Gastrocnemius medialis (tissue), 4 donors: Measurements from ENCODE around the gene GNG10. TPM values are rescaled to one million over a fixed set of nuclear protein-coding genes. Genes with fewer than 3 reads are reported as not detected.

Experiments
- ATAC-seq, 2 donors: fragments of 150-250 bp; one replicate each; pipeline ENCODE4 v1.9.1; 2016
- DNase-seq, 2 donors: peaks; one replicate each; pipeline ENCODE4 v3.0.0-alpha.2; 2019
- H3K27ac ChIP-seq, 4 donors: fragments of 200-600 bp; sonication (generic); 1 replicate in 1 of 4; 2 replicates in 3 of 4; pipeline ENCODE4 v1.5.1; 2016 to 2018; ENCODE audit warnings: mild to moderate bottlenecking in 2 of 4, moderate library complexity in 1 of 4
- H3K27me3 ChIP-seq, 3 donors: fragments of 200-600 bp; sonication (generic) in 2 of 3; 1 replicate in 1 of 3; 2 replicates in 2 of 3; pipeline versions ENCODE4 v1.5.1 to v1.6.0; 2016 to 2019; ENCODE audit warnings: mild to moderate bottlenecking in 1 of 3, moderate library complexity in 1 of 3
- H3K36me3 ChIP-seq, 2 donors: fragments of 200-600 bp; sonication (generic) in 1 of 2; one replicate each; pipeline ENCODE4 v1.5.1; 2017 to 2018
- H3K4me1 ChIP-seq, 2 donors: fragments of 200-600 bp; sonication (generic) in 1 of 2; one replicate each; pipeline ENCODE4 v1.5.1; 2016 to 2017; ENCODE audit warnings: mild to moderate bottlenecking in 2 of 2
- H3K4me3 ChIP-seq, 4 donors: fragments of 200-600 bp; sonication (generic) in 3 of 4; 1 replicate in 1 of 4; 2 replicates in 3 of 4; pipeline ENCODE4 v1.5.1; 2016 to 2019; ENCODE audit warnings: mild to moderate bottlenecking in 2 of 4
- H3K9me3 ChIP-seq, 3 donors: fragments of 200-600 bp; sonication (generic) in 2 of 3; 1 replicate in 1 of 3; 2 replicates in 2 of 3; pipeline ENCODE4 v1.5.1; 2016 to 2019
- POLR2A ChIP-seq, 2 donors: fragments of 450-650 bp; IDR thresholded peaks; one replicate each; pipeline ENCODE4 v1.6.1; 2017; ENCODE audit warnings: antibody characterized with exemption in 2 of 2, mild to moderate bottlenecking in 2 of 2, moderate library complexity in 2 of 2
- in situ Hi-C, 4 donors: fragments of 200-750 bp; cut with MboI; loops; one replicate each; pipeline versions ENCODE4 v1.15.0 to v1.8.0; 2017; ENCODE audit warnings: low sequenced_read_pairs in 4 of 4
- intact Hi-C: fragments of 100-400 bp; cut with DNase I; formaldehyde crosslinking; loops from one replicate; pipeline ENCODE4 v1.15.1; 2023; ENCODE audit warnings: low total_unique reads
- total RNA-seq, 4 donors: library from RNA; depleted of rRNA; stranded (reverse); fragments of >200 nt; gene quantifications; one replicate each; pipeline versions ENCODE4 v1.1.0 to v1.2.3, GENCODE V29; 2016
- TF ChIP-seq, protein P1 (sequence below), 5 experiments: fragments of 450-650 bp in 3 of 5; fragments of 200-600 bp in 2 of 5; sonication (generic) in 2 of 5; IDR thresholded peaks in 4 of 5; conservative IDR thresholded peaks in 1 of 5; 1 replicate in 4 of 5; 2 replicates in 1 of 5; pipeline ENCODE4 v1.5.1; 2016 to 2019; ENCODE audit warnings: antibody characterized with exemption in 5 of 5, mild to moderate bottlenecking in 3 of 5, moderate library complexity in 3 of 5

Gene GNG10
- total RNA-seq, 4 donors from 2014 or later = 14.9 to 27.2 (median 18.3) TPM

GRCh38 chr9:111645806-111646205, 15.6 kb upstream of the GNG10 start:
- in situ Hi-C loops = loop anchor here in 2 of 4 donors (25.0 kb wide), 2 partner anchors 91 to 1566 kb away; partner anchors contain the start of genes FKBP15 (in 1 of the 2) and SLC31A1 (in 1 of the 2)
- H3K4me3 ChIP-seq = no peak overlapping the region
- intact Hi-C loops = no loop called here

DNA sequence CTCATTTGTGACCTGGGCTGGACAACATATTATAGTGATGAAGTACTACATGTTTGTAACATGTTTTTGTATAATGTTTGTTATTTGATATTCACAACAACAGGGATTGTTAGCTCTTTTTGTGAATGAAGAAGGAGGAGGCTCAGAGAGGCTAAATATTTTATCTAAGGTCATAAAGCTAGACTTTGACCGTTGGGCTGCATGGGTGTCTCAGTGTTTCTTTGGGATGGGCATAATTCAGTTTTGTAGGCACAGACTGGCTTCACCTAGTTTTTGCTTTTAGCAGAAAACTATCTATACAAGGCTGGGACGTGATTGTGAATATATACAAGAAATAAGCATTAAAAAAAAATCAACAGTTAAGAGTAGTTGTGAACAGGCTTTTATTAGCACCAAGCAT, 15.0 kb upstream of the GNG10 start:
- in situ Hi-C loops (loop anchor here in 2 of 4 donors (25.0 kb wide), 2 partner anchors 91 to 1566 kb away; partner anchors contain the start of genes FKBP15 (in 1 of the 2) and SLC31A1 (in 1 of the 2)), intact Hi-C loops (no loop called here)
- no peak overlapping the region for H3K4me3 ChIP-seq
- DNase-seq (no peak), ATAC-seq (no peak)
- H3K27me3 ChIP-seq = no peaks in the 10 kb centered on the region
- peaks cover 3 to 30% of the 10 kb centered on the region in 2 donors for H3K36me3 ChIP-seq
- no peaks in the 10 kb centered on the region for H3K9me3 ChIP-seq
- no peak overlapping the region for H3K27ac ChIP-seq
- no peaks in the 10 kb centered on the region for H3K4me1 ChIP-seq
- TF ChIP-seq, protein P1, sequence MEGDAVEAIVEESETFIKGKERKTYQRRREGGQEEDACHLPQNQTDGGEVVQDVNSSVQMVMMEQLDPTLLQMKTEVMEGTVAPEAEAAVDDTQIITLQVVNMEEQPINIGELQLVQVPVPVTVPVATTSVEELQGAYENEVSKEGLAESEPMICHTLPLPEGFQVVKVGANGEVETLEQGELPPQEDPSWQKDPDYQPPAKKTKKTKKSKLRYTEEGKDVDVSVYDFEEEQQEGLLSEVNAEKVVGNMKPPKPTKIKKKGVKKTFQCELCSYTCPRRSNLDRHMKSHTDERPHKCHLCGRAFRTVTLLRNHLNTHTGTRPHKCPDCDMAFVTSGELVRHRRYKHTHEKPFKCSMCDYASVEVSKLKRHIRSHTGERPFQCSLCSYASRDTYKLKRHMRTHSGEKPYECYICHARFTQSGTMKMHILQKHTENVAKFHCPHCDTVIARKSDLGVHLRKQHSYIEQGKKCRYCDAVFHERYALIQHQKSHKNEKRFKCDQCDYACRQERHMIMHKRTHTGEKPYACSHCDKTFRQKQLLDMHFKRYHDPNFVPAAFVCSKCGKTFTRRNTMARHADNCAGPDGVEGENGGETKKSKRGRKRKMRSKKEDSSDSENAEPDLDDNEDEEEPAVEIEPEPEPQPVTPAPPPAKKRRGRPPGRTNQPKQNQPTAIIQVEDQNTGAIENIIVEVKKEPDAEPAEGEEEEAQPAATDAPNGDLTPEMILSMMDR (IDR thresholded peaks at IDR 0.05 in 4 of 5, conservative IDR thresholded peaks at IDR 0.05 in 1 of 5) = no peak
- TF ChIP-seq POLR2A (IDR thresholded peaks at IDR 0.05) = no peak

More at GRCh38 chr9:111645806-111646205, 15.6 kb upstream of the GNG10 start:
- DNase-seq (no peak), ATAC-seq (no peak)
- H3K27me3 ChIP-seq = no peaks in the 10 kb centered on the region
- no peaks in the 10 kb centered on the region for H3K4me1 ChIP-seq
- no peak for TF ChIP-seq POLR2A (IDR thresholded peaks at IDR 0.05)
- no peaks in the 10 kb centered on the region for H3K9me3 ChIP-seq
- H3K27ac ChIP-seq = no peak overlapping the region
- H3K36me3 ChIP-seq = peaks cover 3 to 30% of the 10 kb centered on the region in 2 donors

GRCh38 chr9:111648066-111648465, 13.3 kb upstream of the GNG10 start:
- Histone ChIP-seq H3K4me3 (no peak overlapping the region), H3K27me3 (no peaks in the 10 kb centered on the region), H3K9me3 (no peaks in the 10 kb centered on the region), H3K36me3 (peaks cover 3 to 35% of the 10 kb centered on the region in 2 donors), H3K27ac (no peak overlapping the region), H3K4me1 (no peaks in the 10 kb centered on the region)
- DNase-seq (no peak), ATAC-seq (no peak)
- in situ Hi-C loops (loop anchor here in 2 of 4 donors (25.0 kb wide), 2 partner anchors 89 to 1564 kb away; partner anchors contain the start of genes FKBP15 (in 1 of the 2) and SLC31A1 (in 1 of the 2)), intact Hi-C loops (no loop called here)
- TF ChIP-seq POLR2A (IDR thresholded peaks at IDR 0.05) = no peak
- TF ChIP-seq, protein P1 (IDR thresholded peaks at IDR 0.05 in 4 of 5, conservative IDR thresholded peaks at IDR 0.05 in 1 of 5) = no peak

DNA sequence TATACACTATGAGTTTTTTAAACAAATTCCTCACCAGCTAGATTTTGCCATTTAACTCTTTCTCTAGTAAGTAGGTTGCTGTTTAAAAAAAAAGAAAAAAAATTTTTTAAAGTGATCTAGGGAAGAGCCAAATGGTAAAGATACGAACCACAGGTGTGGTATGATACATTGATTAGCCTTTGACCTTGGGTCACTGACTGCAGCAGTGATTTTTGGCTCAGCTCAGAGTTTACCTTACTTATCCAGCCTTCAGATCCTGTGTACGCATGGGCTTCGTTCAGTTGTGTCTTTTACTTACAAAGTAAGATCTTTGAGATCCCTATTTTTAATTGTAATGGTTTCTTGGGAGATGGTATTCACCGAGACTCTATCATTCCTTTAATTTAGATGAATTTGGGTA, 12.4 kb upstream of the GNG10 start:
- ATAC-seq (no peak), DNase-seq (no peak)
- no peaks in the 10 kb centered on the region for H3K27me3 ChIP-seq
- H3K36me3 ChIP-seq = peaks cover 3 to 45% of the 10 kb centered on the region in 2 donors
- no peak overlapping the region for H3K4me3 ChIP-seq
- H3K4me1 ChIP-seq = no peaks in the 10 kb centered on the region
- in situ Hi-C loops (loop anchor here in 2 of 4 donors (25.0 kb wide), 2 partner anchors 88 to 1563 kb away; partner anchors contain the start of genes FKBP15 (in 1 of the 2) and SLC31A1 (in 1 of the 2)), intact Hi-C loops (no loop called here)
- H3K9me3 ChIP-seq = no peaks in the 10 kb centered on the region
- no peak for TF ChIP-seq POLR2A (IDR thresholded peaks at IDR 0.05)
- TF ChIP-seq, protein P1 (IDR thresholded peaks at IDR 0.05 in 4 of 5, conservative IDR thresholded peaks at IDR 0.05 in 1 of 5) = no peak
- H3K27ac ChIP-seq = no peak overlapping the region

GRCh38 chr9:111657051-111657450, 4.4 kb upstream of the GNG10 start:
- H3K27ac ChIP-seq = no peak overlapping the region
- H3K4me3 ChIP-seq = no peak overlapping the region
- H3K36me3 ChIP-seq = peaks cover 0 to 15% of the 10 kb centered on the region in 2 donors
- in situ Hi-C loops (no loop called here), intact Hi-C loops (no loop called here)
- no peaks in the 10 kb centered on the region for H3K27me3 ChIP-seq
- TF ChIP-seq, protein P1 (IDR thresholded peaks at IDR 0.05 in 4 of 5, conservative IDR thresholded peaks at IDR 0.05 in 1 of 5) = no peak
- TF ChIP-seq POLR2A (IDR thresholded peaks at IDR 0.05) = no peak
- ATAC-seq (no peak), DNase-seq (no peak)
- peaks cover 0 to 1% of the 10 kb centered on the region in 2 donors for H3K4me1 ChIP-seq
- no peaks in the 10 kb centered on the region for H3K9me3 ChIP-seq
